NCI-H510A treated with DMSO at 0.1 percent for 48 hours (cell line): Measurements from ENCODE around the gene DLK1.
A peak's percentile ranks its signal among the peaks of the same experiment; 100 is the strongest.

Source experiments
- DNase-seq: peaks from one replicate; lab custom pipeline; 2025; lab: John Stamatoyannopoulos, UW

The DLK1 gene

GRCh38 chr14:100693877-100694578 lies 32.7 kb upstream of the DLK1 start:
- peak; percentile 21 for DNase-seq

- no peak for DNase-seq
Observed at GRCh38 chr14:100694579-100695422, 31.9 kb upstream of the DLK1 start.

- DNase-seq = no peak
Observed at GRCh38 chr14:100695423-100695738, 31.3 kb upstream of the DLK1 start.

- DNase-seq = no peak
Observed at GRCh38 chr14:100696008-100696407, 30.7 kb upstream of the DLK1 start.

GRCh38 chr14:100696590-100696989 lies 30.1 kb upstream of the DLK1 start:
- no peak for DNase-seq

GRCh38 chr14:100698066-100698465 lies 28.6 kb upstream of the DLK1 start:
- no peak for DNase-seq

GRCh38 chr14:100698666-100699448 lies 27.8 kb upstream of the DLK1 start:
- DNase-seq = no peak

GRCh38 chr14:100701314-100701713 lies 25.4 kb upstream of the DLK1 start:
- DNase-seq = no peak

GRCh38 chr14:100702590-100702989 lies 24.1 kb upstream of the DLK1 start:
- DNase-seq = no peak

- DNase-seq = no peak
Observed at GRCh38 chr14:100703386-100704220, 23.1 kb upstream of the DLK1 start.

- no peak for DNase-seq
Observed at GRCh38 chr14:100706200-100706599, 20.5 kb upstream of the DLK1 start.

- no peak for DNase-seq
Observed at GRCh38 chr14:100706860-100707259, 19.8 kb upstream of the DLK1 start.

- peak; percentile 80 for DNase-seq
Observed at GRCh38 chr14:100708425-100709288, 18.0 kb upstream of the DLK1 start.

- DNase-seq = no peak
Observed at GRCh38 chr14:100709289-100710284, 17.1 kb upstream of the DLK1 start.

GRCh38 chr14:100710391-100710790 lies 16.3 kb upstream of the DLK1 start:
- DNase-seq = no peak

- no peak for DNase-seq
Observed at GRCh38 chr14:100710826-100711462, 15.7 kb upstream of the DLK1 start.

GRCh38 chr14:100711493-100711892 lies 15.2 kb upstream of the DLK1 start:
- no peak for DNase-seq

- DNase-seq = no peak
Observed at GRCh38 chr14:100712490-100712889, 14.2 kb upstream of the DLK1 start.

GRCh38 chr14:100713705-100714104 lies 13.0 kb upstream of the DLK1 start:
- no peak for DNase-seq
